Embryonic facial prominence (tissue), 1 donor: ENCODE data around the gene TWIST2.

Source experiments
- DNase-seq: peaks from one replicate; pipeline ENCODE4 v3.0.0-alpha.2; 2016; ENCODE audit errors: extremely low spot score

Gene TWIST2

DNA sequence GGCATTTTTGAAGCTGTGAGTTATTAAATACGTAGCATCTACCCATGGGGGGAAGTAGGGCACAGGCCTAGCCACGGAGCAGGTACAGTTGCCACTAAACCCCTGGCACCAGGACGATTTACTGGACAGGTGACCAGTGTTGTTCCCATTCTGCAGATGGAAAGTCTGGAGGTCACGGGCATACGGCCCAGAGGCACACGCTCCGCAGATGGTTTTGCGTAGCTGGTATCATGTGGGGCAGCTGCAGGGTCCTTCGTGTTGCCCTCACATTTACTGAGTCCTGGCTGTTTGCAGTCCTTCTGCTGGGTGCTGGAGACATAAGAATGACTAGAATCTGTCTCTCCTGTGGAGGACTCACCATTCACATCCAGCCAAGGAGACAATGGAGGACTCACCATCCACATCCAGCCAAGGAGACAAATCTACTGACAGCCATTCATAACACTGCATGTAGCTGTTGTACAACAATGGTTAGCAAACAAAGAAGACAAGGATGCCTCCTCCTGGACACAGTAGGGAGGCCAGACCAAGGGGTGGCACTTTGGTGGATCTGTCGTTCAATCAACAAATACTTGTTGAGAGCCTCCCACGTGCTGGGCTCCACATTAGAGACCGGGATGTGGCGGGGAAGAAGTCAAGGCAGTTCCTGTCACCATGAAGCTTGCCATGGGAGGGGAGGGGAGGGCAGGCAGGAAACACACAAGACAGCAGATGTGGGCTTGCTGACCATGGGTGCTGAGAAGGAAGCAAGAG lies 24.9 kb downstream of the TWIST2 start:
- no peak for DNase-seq

DNA sequence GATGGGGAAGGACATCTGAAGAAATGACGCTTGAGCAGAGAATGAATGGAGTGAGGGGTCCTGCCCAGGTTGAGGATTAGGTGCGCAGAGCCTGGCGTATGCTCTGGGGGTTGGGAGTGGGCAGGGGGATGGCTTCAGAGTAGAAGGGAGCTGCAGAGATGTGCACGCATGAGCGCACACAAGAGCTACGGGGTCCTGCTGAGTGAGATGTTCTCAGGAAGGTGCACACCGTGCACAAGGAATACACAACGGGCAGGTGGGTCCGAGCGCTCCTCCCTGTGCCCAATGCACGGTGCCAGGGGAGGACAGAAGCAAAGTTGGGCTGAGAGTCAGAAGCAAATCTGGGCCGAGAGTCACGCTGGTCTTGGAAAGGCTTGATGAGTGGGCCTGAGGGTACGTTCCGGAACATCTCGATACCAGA lies 25.5 kb downstream of the TWIST2 start:
- DNase-seq: no peak

DNA sequence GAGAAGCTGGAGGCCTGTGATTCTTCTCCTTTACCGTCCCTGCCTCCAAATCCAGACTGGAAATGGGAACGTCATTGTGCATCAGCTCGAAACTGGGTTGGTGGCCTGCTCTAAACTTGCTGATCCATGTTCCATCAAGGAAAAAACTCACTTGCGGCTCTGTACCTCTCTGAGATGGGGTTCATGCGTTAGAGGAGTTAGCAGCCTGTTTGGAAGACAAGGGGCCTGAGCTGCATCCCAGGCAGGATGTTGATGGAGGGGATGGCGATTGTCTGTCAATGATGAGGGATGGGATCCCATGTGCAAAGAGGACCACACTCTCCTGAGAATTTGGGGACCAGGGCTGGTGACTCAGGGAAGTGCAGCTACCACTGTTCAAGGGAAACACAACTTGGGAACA lies 26.0 kb downstream of the TWIST2 start:
- no peak for DNase-seq

GRCh38 chr2:238874330-238875050 lies 26.6 kb downstream of the TWIST2 start:
- DNase-seq: no peak

DNA sequence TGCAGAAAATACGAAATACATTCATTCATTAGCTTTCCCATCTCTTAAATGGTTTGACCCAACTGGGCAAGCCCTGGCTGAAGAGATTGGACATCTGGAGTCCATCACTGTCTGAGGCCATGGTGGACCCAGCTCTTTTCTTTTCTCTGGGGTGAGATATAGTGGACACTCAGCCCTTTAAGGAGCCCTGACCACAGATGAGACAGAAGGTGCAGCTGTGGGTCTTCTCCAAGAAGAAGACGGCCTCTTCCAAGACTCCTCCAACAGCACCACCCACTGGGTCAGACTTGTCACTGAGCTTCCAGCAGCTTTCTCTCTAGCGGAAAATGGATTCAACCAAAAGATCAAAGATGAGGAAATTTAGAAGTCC lies 27.2 kb downstream of the TWIST2 start:
- no peak for DNase-seq

- no peak for DNase-seq
These were observed 27.8 kb downstream of the TWIST2 start for GRCh38 chr2:238875471-238876231.

DNA sequence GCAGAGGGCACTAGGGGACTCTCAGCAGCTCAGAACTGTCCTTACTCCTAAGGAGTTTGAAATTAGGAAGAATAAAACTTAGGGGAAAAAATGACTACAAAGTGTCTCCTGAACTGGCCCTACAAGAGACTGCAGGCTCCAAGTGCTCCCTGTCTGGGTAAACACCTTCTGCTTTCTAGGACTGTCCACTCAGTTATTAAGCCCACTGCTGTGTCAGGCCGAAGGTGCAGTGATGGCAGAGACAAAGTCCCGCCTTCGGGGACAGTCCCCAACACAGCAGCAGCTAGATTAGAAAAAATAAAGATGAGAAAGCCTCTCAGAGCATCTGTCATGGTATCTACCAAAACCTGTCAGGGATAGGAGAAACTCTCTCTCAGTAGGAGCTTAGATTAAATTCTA lies 28.3 kb downstream of the TWIST2 start:
- no peak for DNase-seq

GRCh38 chr2:238878051-238878735 lies 30.3 kb downstream of the TWIST2 start:
- no peak for DNase-seq

DNA sequence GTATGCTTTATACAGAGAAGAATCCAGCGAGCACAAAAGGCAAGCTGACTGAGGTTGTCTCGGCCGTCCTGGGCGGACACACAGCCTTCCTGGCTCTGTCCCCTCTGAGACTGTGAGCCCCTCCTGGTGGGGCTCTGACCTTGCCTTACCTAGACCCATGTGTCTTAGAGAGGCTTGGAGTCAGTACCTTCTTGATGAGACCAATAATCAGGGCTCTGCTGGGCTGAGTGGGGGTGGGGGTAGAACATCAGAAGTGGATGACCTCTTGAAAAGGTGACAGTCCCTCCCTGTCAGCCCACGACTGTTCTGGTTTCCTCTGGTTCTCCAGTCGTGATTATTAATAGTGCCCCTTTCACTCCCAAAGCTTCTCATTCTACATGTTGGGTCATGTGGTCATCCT lies 31.2 kb downstream of the TWIST2 start:
- no peak for DNase-seq

GRCh38 chr2:238879621-238880377 lies 31.9 kb downstream of the TWIST2 start:
- no peak for DNase-seq

DNA sequence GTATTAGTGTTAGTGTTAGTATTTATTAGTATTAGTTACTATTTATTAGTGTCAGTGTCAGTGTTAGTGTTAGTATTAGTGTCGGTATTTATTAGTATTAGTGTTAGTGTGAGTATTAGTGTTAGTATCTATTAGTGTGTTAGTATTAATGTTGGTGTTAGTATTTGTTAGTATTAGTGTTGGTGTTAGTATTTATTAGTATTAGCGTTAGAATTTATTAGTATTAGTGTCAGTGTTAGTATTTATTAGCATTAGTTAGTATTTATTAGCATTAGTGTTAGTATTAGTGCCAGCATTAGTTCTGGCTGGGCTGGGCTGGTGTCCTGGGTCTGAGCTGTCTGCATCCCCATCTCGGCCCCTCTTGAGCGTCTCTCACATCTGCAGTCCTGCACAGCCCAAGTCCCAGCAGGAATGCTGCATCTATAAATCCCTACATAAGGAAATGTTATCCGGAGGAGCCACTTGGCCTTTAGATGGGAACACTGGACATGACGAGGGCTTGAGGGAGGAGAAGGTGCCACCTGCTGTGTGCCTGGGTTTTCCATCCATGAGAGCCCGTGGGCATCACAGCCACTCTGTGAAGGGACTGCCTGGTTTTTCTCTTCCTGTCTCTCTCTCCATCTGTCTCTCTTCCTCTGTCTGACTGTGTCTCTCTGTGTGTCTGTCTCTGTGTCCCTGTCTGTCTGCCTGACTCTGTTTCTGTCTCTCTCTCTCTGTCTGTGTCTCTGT lies 33.6 kb downstream of the TWIST2 start:
- DNase-seq: no peak

GRCh38 chr2:238882082-238882755 lies 34.3 kb downstream of the TWIST2 start:
- DNase-seq: no peak

GRCh38 chr2:238883421-238883901 lies 35.6 kb downstream of the TWIST2 start:
- no peak for DNase-seq

DNA sequence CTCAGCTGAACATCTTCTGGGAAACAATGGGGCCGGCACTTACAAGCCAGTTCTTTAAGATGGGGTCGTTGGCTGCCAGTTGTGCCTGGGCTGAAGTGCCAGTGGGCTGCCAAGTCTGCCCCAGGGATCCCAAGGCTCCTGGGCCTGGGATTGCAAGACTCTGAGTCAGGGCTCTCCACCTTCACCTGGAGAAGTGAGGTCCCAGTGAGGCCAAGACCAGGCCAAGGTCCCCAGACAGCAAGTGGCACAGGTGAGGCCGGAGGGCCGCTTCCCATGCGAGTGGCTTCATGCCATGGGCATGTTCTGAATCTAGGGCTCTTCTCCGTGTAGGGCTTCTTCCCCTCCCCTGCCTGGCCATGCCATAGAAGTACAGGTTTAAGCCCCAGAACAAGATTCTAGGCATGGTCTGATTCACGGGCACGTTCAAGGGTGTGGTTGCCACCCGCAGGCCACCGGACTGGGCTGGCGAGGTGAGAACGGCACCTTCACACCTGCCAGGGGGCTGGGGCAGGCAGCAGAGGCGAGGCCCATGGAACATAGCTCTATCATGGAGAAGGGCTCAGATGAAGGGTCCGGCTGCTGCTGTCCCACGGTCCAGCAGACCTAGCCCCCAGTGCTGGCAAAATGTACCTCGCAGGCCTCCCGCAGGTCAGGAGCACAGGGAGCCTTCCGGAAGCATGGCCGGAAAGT lies 36.4 kb downstream of the TWIST2 start:
- no peak for DNase-seq

DNA sequence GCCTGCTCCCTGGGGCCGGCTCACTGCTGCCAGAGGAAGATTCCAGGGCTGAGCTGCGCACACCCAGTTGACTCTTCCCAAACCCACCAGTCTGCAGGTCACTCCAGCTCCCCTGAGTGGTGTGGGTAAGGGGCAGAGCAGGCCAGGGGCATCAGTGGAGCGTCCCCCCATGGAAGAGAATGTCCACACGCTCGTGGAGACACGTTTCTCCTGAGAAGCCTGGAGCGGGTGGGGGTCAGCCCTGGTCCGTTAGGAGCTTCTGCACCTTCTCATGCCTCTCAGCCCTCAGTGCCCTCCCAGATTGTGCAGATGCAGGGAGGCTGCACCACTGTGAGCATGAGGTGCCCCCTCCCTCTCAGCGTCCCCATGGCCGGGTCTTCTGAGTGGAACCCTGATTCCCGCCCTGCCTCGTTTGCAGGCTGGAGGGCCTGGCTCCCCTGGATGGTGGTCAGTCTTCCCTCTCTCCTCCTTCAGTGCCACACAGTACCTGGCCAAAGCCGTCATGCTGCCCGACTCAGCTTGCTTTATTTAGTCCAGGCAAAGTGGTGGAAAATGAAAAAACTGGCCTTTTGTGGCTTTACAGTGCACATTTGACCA lies 37.0 kb downstream of the TWIST2 start:
- DNase-seq: no peak

DNA sequence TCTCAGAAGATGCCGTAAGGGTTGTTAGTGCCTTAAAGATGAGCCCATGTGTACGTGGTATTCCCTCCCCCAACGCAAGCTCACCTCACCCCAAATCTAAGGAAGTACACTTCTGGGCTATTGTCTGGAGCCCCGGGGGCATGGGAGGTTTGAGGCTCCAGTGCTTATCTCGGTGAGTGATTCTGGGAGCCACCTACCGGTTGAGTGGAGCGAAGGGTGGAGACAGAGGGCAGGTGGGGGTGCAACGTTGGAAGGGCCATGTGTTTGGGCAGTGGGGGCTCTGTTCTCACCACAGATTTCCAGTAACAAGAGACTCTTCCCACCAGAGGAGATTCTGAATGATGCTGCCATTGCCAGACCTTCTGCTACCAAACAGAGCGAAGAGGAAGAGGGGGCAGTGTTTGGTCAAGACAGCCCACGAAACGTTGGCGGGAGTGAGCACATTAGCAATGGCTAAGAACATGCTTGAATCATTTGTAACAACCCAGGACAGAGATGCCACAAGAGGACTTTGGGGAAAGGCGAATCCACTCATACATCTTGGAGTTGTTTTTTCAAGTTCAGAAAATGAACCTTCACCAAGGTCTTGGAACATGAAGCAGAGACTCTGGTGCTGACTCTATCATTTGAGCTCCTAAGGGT lies 38.7 kb downstream of the TWIST2 start:
- no peak for DNase-seq

DNA sequence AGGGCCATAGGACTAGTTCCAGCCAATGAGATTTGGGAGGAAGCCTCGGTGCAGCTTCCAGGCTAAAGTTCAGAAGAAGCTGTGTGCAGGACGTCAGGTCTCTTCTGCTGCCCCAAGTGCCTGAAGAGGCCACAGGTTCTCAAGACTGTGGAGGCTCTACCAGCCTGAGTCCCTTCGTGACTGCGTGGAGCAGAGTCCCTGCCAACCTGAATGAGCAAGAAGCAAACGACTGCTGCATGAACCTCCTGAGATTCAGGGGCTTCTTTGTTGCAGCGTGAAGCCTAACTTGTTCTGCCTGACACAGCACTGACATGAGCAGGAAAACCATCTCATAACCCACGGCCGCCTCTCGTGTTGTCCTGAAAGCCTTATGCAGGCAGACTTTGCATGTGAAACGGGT lies 39.7 kb downstream of the TWIST2 start:
- DNase-seq: no peak

DNA sequence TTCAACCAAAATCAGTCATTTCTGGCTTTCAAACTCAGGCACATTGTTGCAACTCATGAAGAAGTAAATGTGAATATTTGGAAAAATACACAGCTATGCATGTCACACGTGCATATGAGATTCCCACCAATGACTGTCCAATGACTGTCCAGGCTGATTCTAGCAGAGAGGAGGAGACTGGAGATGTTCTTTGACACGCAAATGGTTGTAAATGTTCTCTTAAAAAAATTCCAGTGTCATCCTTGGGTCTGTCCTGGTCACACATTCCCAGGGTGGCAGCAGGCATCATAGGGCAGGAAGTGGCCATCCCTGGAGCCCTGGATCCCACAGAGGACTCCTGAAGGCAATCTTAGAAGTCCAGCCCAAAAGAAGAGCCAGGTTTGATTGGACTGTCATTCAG lies 40.9 kb downstream of the TWIST2 start:
- DNase-seq: no peak
